ENCODE results near the gene EIF2S1.

Gene EIF2S1

DNA sequence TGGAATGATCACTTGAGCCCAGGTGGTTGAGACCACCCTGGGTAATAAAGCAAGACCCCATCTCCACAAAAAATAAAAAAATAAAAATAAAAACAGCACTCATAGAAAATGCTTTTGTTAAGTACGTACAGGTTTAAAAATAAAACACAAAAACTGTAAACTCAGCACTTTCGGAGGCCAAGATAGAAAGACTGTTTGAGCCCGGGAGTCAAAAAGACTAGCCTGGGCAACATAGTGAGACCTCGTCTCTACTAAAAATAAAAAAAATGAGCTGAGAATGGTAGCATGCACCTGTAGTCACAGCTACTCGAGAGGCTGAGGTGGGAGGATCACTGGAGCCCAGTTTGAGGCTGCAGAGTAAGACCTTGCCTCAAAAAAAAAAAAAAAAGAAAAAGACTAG lies 8.1 kb upstream of the EIF2S1 start:
- DNase-seq (ENCODE audit: low spot score in 2 of 2) (no peak), ATAC-seq (replicated peaks; ENCODE audit: extremely low read depth, poor library complexity, severe bottlenecking) (no peak)
- no peaks in the 10 kb centered on the region for H3K27me3 Mint-ChIP-seq
- H3K27ac Mint-ChIP-seq (ENCODE audit: low read depth): no peak overlapping the region
- no peaks in the 10 kb centered on the region for H3K9me3 Mint-ChIP-seq
- H3K36me3 Mint-ChIP-seq (ENCODE audit: insufficient read depth): peaks cover 36% of the 10 kb centered on the region
- H3K4me3 Mint-ChIP-seq: no peak overlapping the region
- peaks cover 8% of the 10 kb centered on the region for H3K4me1 Mint-ChIP-seq

DNA sequence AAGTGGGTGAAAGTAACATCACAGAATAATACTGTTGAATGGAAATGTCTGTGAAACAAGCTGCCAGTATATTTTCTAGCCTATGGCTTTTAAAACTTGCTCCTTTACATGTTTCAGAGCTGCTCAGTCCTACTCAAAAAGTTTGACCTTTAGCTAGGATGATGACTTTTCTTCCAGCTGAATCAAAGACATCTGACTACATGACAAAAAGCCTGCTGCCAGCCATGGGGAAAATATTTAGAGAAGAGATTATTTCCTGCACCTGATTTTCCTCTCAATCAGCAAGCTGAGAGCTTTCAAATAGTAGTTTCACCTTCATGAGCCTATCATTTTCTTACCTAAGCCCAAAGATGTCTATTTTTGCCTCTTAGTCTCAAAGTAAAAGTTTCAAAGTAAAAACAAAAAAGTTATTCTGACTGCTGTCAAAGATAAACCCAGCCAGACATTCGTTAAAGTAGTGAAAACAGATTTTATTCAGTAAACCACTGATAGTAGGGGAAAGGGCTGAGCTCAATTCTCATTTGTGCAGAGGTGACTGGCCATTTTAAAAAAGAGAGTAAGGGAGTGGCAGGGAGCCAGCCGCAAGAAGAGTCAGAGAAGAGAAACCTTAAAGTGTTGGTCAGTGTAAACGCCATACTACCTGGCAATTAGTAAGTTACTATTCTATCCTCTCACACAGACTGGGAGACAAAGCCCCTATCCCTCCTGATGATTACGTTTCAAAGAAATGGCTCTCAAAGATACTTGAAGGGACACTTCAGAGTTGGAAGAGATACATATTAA lies 2.8 kb upstream of the EIF2S1 start:
- ATAC-seq (replicated peaks; ENCODE audit: extremely low read depth, poor library complexity, severe bottlenecking): no peak
- Mint-ChIP-seq H3K9me3 (no peaks in the 10 kb centered on the region), H3K27ac (ENCODE audit: low read depth) (no peak overlapping the region), H3K4me3 (peak overlapping the region; percentile 89), H3K36me3 (ENCODE audit: insufficient read depth) (peaks cover 21% of the 10 kb centered on the region), H3K27me3 (no peaks in the 10 kb centered on the region), H3K4me1 (peaks cover 32% of the 10 kb centered on the region)
- no peak for DNase-seq (ENCODE audit: low spot score in 2 of 2)

DNA sequence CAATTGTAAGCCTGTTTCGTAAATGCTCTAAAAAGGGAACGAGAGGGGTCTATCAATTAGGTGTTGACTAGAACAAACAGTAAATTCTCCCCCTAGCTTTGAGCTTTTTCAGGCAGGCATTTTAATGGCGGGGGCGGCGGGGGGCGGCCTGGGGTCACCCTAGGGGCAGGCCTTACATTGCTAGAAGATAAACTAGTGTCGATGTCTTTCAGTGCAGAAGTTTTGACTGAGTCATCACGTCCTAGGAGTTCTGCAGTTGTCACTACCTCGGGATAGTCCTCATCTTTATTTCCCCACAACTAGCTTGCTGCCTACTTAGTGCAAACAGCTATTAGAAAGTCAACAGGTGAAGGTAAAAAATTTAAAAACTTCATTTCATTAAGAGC lies 2.2 kb upstream of the EIF2S1 start:
- H3K4me3 Mint-ChIP-seq: peak overlapping the region; percentile 89
- H3K9me3 Mint-ChIP-seq: no peaks in the 10 kb centered on the region
- no peak for ATAC-seq (replicated peaks; ENCODE audit: extremely low read depth, poor library complexity, severe bottlenecking)
- H3K4me1 Mint-ChIP-seq: peaks cover 38% of the 10 kb centered on the region
- H3K27me3 Mint-ChIP-seq: no peaks in the 10 kb centered on the region
- peaks cover 25% of the 10 kb centered on the region for H3K36me3 Mint-ChIP-seq (ENCODE audit: insufficient read depth)
- no peak for DNase-seq (ENCODE audit: low spot score in 2 of 2)
- peak overlapping the region; percentile 95 for H3K27ac Mint-ChIP-seq (ENCODE audit: low read depth)

DNA sequence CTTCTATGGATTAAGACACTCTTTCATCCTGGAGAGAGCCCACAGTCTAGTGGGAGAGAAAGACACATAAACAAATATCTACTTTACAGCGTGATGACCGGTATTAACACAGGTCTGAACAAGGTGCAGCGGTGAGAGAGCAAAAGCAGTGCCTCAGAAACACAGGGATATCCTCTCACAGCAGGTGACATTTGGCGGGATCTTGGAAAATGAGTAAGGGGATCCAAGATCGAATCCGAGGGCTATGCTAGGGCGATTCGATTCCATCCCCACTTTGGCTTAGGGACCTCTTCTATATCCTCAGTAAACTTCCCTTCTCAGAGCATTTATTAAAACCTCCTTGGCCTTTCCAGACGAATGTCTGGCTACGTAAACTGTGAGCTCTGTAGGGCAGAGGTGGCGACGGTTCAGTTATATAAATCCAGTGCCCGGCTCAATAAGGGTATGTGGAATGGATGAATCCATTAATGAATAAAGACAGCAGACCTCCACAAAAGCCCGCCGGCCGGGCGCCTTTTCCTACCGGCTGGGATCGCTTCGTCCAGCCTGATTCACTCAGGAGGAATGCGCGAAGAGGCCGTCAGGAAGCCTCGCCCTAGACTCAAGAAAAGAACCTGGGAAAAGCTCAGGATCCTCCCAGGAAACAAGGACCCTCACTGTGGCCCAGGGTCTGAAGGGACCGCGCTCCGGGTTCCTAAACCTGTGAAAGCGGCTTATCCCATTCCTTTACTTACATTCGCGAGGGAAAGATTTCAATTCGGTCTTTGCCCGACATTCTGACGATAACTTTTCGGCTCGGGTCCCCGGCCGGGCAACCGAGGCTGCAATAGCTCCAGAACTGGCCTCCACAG lies 979 bp upstream of the EIF2S1 start:
- H3K4me3 Mint-ChIP-seq: peak overlapping the region; percentile 89
- no peaks in the 10 kb centered on the region for H3K9me3 Mint-ChIP-seq
- peaks cover 50% of the 10 kb centered on the region for H3K4me1 Mint-ChIP-seq
- H3K27ac Mint-ChIP-seq (ENCODE audit: low read depth): peak overlapping the region; percentile 95
- DNase-seq (ENCODE audit: low spot score in 2 of 2) (no peak), ATAC-seq (replicated peaks; ENCODE audit: extremely low read depth, poor library complexity, severe bottlenecking) (no peak)
- no peaks in the 10 kb centered on the region for H3K27me3 Mint-ChIP-seq
- H3K36me3 Mint-ChIP-seq (ENCODE audit: insufficient read depth): peaks cover 30% of the 10 kb centered on the region

DNA sequence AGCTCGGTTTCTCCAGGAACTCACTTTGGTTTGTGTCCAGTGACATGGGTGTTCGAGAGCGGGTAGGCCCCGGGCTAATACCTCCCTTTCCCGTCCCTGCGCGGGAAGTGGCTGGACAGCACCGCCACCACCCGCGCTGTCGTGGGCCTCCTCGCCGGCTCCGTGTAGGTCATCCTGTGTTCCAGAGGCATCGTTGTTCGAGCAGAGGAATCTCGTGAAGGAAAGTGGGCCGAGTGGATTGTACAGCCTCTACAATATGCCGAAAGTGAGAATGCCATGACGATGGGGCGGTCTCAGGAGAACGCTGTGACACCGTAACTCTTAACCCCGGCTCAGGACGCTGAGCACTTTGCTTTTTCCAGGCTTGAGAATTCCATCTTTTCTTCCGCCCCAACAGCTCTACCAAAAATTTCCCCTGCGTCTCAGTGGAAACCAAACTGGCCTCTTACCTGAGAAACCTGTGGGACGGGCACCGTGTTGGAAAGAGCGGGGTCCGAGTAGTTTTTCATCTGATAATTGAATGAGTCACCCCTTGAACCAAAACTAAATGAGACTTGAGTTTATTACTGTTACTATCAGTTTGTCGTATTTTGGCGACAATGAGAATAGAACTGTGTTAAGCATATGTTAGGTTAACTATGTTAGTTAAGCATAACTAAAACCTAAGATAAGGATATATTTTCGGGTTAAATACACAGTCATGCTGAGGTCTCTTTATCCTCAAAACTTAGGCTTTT lies 510 bp downstream of the EIF2S1 start:
- H3K27ac Mint-ChIP-seq (ENCODE audit: low read depth): peak overlapping the region; percentile 95
- no peaks in the 10 kb centered on the region for H3K9me3 Mint-ChIP-seq
- H3K4me3 Mint-ChIP-seq: peak overlapping the region; percentile 89
- H3K4me1 Mint-ChIP-seq: peaks cover 58% of the 10 kb centered on the region
- no peaks in the 10 kb centered on the region for H3K27me3 Mint-ChIP-seq
- DNase-seq (ENCODE audit: low spot score in 2 of 2) (no peak), ATAC-seq (replicated peaks; ENCODE audit: extremely low read depth, poor library complexity, severe bottlenecking) (peak; percentile 21)
- peaks cover 42% of the 10 kb centered on the region for H3K36me3 Mint-ChIP-seq (ENCODE audit: insufficient read depth)

DNA sequence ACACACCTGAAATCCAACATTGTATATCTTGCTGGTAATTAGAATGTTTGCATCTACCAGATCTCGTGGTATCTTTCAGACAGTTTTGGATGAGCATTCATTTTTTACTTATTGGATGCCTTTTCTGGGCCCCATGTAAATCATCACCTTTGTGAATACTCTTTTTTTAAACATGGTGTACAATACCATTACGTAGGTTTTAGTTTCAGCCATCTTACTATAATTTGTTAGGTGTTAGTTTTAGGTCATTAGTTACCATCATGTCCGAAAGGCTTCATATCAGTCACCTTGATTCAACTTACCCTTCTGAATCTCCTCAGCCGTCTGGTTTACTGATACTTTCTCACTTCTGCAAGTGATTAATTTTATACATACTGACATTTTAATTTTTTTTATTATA lies 5.3 kb downstream of the EIF2S1 start:
- H3K27me3 Mint-ChIP-seq: no peaks in the 10 kb centered on the region
- no peaks in the 10 kb centered on the region for H3K9me3 Mint-ChIP-seq
- H3K27ac Mint-ChIP-seq (ENCODE audit: low read depth): no peak overlapping the region
- peaks cover 46% of the 10 kb centered on the region for H3K4me1 Mint-ChIP-seq
- H3K4me3 Mint-ChIP-seq: no peak overlapping the region
- no peak for DNase-seq (ENCODE audit: low spot score in 2 of 2)
- no peak for ATAC-seq (replicated peaks; ENCODE audit: extremely low read depth, poor library complexity, severe bottlenecking)
- peaks cover 54% of the 10 kb centered on the region for H3K36me3 Mint-ChIP-seq (ENCODE audit: insufficient read depth)

DNA sequence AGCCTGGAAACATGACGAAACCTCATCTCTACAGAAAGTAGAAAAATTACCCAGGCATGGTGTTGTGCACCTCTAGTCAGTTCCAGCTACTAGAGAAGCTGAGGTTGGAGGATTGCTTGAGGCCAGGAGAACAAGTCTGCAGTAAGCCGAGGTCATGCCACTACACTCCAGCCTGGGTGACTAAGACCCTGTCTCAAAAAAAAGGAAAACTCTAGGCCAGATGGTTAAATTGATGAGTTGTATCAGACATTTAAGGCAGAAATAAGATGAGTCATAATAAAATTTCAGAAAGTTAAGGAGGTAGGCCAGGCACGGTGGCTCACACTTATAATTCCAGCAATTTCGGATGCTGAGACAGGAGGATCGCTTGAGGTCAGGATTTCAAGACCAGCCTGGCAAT lies 10.7 kb downstream of the EIF2S1 start:
- Mint-ChIP-seq H3K9me3 (no peaks in the 10 kb centered on the region), H3K27ac (ENCODE audit: low read depth) (peak overlapping the region; percentile 73), H3K36me3 (ENCODE audit: insufficient read depth) (peaks cover 69% of the 10 kb centered on the region), H3K27me3 (no peaks in the 10 kb centered on the region), H3K4me3 (no peak overlapping the region), H3K4me1 (peaks cover 18% of the 10 kb centered on the region)
- ATAC-seq (replicated peaks; ENCODE audit: extremely low read depth, poor library complexity, severe bottlenecking) (no peak), DNase-seq (ENCODE audit: low spot score in 2 of 2) (no peak)

DNA sequence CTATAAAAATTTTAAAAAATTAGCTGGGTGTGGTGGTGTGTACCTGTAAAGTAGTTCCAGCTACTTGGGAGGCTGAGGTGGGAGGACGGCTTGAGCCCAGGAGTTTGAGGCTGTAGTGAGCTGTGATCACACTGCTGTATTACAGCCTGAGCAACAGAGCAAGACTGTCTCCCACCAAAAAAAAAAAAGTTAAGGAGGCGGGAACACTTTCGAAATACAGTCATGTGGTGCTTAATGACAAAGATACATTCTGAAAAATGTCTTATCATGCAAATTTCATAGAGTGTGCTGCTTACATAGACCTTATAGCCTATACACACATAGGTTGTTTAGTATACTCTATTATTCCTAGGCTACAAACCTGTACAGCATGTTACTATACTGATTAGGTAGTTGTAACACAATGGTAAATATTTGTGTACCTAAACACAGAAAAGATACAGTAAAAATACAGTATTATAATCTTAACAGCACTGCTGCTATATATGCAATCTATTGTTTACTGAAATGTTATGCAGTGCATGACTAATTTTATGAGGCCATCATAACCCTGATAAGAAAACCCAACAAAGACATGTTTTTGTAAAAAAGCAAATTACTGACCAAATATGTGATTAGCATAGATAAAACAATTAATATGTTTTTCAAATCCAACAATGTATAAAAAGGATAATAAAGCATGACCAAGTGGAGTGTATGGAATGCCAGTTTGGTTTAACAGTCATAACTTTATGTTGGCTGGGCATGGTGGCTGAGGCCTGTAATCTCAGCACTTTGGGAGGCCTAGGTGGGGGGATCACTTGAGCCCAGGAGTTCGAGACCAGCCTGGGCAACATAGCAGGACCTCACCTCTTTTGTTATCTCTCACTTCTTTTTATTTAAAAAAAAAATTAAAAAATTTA lies 11.4 kb downstream of the EIF2S1 start:
- Mint-ChIP-seq H3K9me3 (no peaks in the 10 kb centered on the region), H3K4me1 (peaks cover 15% of the 10 kb centered on the region), H3K27ac (ENCODE audit: low read depth) (peak overlapping the region; percentile 73), H3K36me3 (ENCODE audit: insufficient read depth) (peaks cover 71% of the 10 kb centered on the region), H3K27me3 (no peaks in the 10 kb centered on the region), H3K4me3 (no peak overlapping the region)
- DNase-seq (ENCODE audit: low spot score in 2 of 2) (no peak), ATAC-seq (replicated peaks; ENCODE audit: extremely low read depth, poor library complexity, severe bottlenecking) (no peak)

DNA sequence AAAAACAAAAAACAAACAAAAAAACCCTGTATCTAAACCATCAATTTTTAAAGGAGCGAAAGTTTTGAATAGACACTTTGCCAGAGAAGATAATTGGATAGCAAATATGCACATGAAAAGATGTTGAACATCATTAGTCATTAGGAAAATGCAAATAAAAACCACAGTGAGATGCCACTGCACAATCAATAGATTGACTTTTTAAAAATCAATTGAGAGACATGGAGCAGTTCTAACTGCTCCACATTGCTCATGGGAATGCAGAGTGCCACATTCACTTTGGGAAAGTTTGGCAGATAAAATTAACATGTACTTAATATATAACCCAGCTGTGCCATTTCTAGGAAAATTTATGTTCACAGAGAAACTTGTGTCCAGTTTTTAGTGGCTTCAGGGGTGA lies 12.7 kb downstream of the EIF2S1 start:
- Mint-ChIP-seq H3K4me3 (no peak overlapping the region), H3K27me3 (no peaks in the 10 kb centered on the region), H3K4me1 (peaks cover 20% of the 10 kb centered on the region), H3K9me3 (no peaks in the 10 kb centered on the region), H3K27ac (ENCODE audit: low read depth) (peak overlapping the region; percentile 50), H3K36me3 (ENCODE audit: insufficient read depth) (peaks cover 72% of the 10 kb centered on the region)
- no peak for ATAC-seq (replicated peaks; ENCODE audit: extremely low read depth, poor library complexity, severe bottlenecking)
- no peak for DNase-seq (ENCODE audit: low spot score in 2 of 2)

DNA sequence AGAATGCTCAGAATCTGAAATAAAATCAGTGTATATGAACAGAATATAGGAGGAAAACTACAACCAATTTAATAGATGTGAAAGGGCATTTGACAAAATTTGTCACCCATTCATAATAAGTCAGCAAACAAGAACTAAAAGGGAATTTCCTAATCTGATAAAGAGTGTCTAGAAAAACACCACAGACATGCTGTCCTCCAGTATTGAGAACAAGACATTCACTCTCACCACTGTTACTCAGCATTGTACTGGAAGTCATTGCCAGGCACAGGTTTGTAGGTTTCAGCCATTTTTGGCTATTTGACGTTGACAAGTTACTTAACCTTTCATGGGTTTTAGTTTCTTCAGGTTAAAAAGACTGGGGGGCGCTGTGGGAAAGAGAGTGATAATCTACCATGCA lies 13.2 kb downstream of the EIF2S1 start:
- Mint-ChIP-seq H3K36me3 (ENCODE audit: insufficient read depth) (peaks cover 77% of the 10 kb centered on the region), H3K4me1 (peaks cover 20% of the 10 kb centered on the region), H3K9me3 (no peaks in the 10 kb centered on the region), H3K27me3 (no peaks in the 10 kb centered on the region), H3K27ac (ENCODE audit: low read depth) (peak overlapping the region; percentile 50), H3K4me3 (no peak overlapping the region)
- ATAC-seq (replicated peaks; ENCODE audit: extremely low read depth, poor library complexity, severe bottlenecking): no peak
- DNase-seq (ENCODE audit: low spot score in 2 of 2): no peak

DNA sequence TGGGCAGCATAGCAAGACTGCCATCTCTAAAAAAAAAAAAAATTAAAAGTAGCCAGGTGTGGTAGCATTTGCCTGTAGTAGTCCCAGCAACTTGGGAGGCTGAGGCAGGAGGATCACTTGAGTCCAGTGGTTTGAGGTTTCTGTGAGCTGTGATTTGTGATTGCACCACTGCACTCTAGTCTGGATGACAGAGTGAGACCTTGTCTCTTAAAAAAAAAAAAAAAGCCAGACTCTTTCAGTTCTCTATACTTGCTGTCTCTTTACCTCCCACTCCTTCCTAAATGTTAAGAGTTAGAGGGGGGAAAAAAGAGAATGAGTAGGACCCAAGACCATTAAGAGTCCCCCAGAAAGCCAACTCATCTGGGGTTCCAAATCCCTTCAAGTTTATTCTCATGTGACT lies 17.8 kb downstream of the EIF2S1 start:
- H3K4me1 Mint-ChIP-seq: peaks cover 14% of the 10 kb centered on the region
- ATAC-seq (replicated peaks; ENCODE audit: extremely low read depth, poor library complexity, severe bottlenecking): no peak
- no peak overlapping the region for H3K4me3 Mint-ChIP-seq
- H3K36me3 Mint-ChIP-seq (ENCODE audit: insufficient read depth): peaks cover 80% of the 10 kb centered on the region
- no peak overlapping the region for H3K27ac Mint-ChIP-seq (ENCODE audit: low read depth)
- DNase-seq (ENCODE audit: low spot score in 2 of 2): no peak
- H3K9me3 Mint-ChIP-seq: no peaks in the 10 kb centered on the region
- no peaks in the 10 kb centered on the region for H3K27me3 Mint-ChIP-seq

DNA sequence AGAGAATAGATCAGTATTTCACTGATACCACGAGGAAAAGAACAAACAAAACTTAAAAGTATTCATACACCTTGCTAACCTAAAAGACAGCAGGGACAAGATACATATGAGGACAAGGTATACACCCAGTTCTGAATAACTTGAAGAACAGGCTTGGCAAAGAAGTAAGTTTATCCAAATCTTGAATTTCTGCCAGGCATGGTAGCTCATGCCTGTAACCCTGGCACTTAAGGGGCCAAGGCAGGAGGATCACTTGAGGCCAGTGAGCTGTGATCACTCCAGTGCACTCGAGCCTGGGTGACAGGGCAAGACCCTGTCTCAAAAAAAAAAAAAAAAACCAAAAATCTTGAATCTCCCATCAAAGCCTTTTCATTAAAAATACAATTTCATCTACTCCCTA lies 25.0 kb downstream of the EIF2S1 start:
- Mint-ChIP-seq H3K27ac (ENCODE audit: low read depth) (peak overlapping the region; percentile 46), H3K4me1 (no peaks in the 10 kb centered on the region), H3K4me3 (no peak overlapping the region), H3K36me3 (ENCODE audit: insufficient read depth) (peaks cover 49% of the 10 kb centered on the region), H3K9me3 (no peaks in the 10 kb centered on the region), H3K27me3 (no peaks in the 10 kb centered on the region)
- DNase-seq (ENCODE audit: low spot score in 2 of 2) (no peak), ATAC-seq (replicated peaks; ENCODE audit: extremely low read depth, poor library complexity, severe bottlenecking) (no peak)
